Activated gamma-delta T cell (primary cell): ENCODE measurements around the gene PACSIN2.
"Not testable (repeated sequence)": the region's sequence is repeated elsewhere in the genome, so short reads cannot be mapped to it uniquely, and the experiment has no call there.

ENCODE experiments used
- DNase-seq: peaks from one replicate; lab custom pipeline; 2025; lab: John Stamatoyannopoulos, UW

PACSIN2 gene

GRCh38 chr22:42945736-42946135 is 69.2 kb downstream of the PACSIN2 start:
- no peak for DNase-seq

GRCh38 chr22:42945027-42945426 is 69.9 kb downstream of the PACSIN2 start:
- no peak for DNase-seq

GRCh38 chr22:42944409-42944808 is 70.5 kb downstream of the PACSIN2 start:
- DNase-seq = no peak

- no peak for DNase-seq
These were observed 71.0 kb downstream of the PACSIN2 start for GRCh38 chr22:42943981-42944380.

- DNase-seq = no peak
These were observed 72.6 kb downstream of the PACSIN2 start for GRCh38 chr22:42942351-42942750.

- no peak for DNase-seq
These were observed 74.9 kb downstream of the PACSIN2 start for GRCh38 chr22:42939941-42940653.

GRCh38 chr22:42939451-42939881 is 75.5 kb downstream of the PACSIN2 start:
- no peak for DNase-seq

GRCh38 chr22:42938976-42939375 is 76.0 kb downstream of the PACSIN2 start:
- no peak for DNase-seq

- DNase-seq = no peak
These were observed 76.5 kb downstream of the PACSIN2 start for GRCh38 chr22:42938449-42938848.

GRCh38 chr22:42937164-42937843 is 77.6 kb downstream of the PACSIN2 start:
- DNase-seq = no peak

- not testable (repeated sequence) for DNase-seq
These were observed 78.3 kb downstream of the PACSIN2 start for GRCh38 chr22:42936680-42937079.

GRCh38 chr22:42934338-42934737 is 80.6 kb downstream of the PACSIN2 start:
- DNase-seq = no peak

- no peak for DNase-seq
These were observed 81.4 kb downstream of the PACSIN2 start for GRCh38 chr22:42933485-42934091.

- DNase-seq = no peak
These were observed 82.0 kb downstream of the PACSIN2 start for GRCh38 chr22:42932857-42933484.

- no peak for DNase-seq
These were observed 82.8 kb downstream of the PACSIN2 start for GRCh38 chr22:42932197-42932519.

GRCh38 chr22:42931421-42932196 is 83.3 kb downstream of the PACSIN2 start:
- DNase-seq = no peak

GRCh38 chr22:42930810-42931420 is 84.0 kb downstream of the PACSIN2 start:
- DNase-seq = no peak

GRCh38 chr22:42929838-42930155 is 85.2 kb downstream of the PACSIN2 start:
- no peak for DNase-seq

- DNase-seq = no peak
These were observed 85.7 kb downstream of the PACSIN2 start for GRCh38 chr22:42928969-42929837.

GRCh38 chr22:42927966-42928365 is 87.0 kb downstream of the PACSIN2 start:
- no peak for DNase-seq

- no peak for DNase-seq
These were observed 88.2 kb downstream of the PACSIN2 start for GRCh38 chr22:42926768-42927167.
